Measurements from ENCODE around the gene TNMD. TPM values are rescaled to one million over a fixed set of nuclear protein-coding genes. Genes with fewer than 3 reads are reported as not detected.

TNMD gene
- total and polyA plus RNA-seq, 11 donors, result 0.08 to 1.5 (median 0.37) TPM; not detected in 5

DNA sequence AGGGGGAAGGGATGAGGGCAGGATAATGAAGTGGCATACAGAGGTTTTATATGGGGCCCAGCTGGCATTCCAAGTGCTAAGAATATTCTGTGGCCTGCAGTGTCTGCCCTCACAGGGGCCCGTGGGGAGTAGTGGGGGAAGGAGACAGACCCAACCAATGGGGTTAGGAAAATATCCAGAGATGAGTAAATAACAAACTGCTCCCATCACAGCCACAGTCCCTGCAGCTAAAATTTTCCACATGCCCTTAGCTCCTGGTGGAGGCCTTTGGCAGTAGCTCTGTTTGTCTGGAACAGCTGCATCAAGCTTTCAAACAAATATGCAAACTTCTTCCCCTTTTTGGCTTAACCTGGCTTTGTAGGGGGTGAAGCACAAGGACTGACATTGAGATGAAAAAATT, 62.4 kb downstream of the TNMD start:
- ATAC-seq, result peak in 1 of 4 donors; percentile 14

DNA sequence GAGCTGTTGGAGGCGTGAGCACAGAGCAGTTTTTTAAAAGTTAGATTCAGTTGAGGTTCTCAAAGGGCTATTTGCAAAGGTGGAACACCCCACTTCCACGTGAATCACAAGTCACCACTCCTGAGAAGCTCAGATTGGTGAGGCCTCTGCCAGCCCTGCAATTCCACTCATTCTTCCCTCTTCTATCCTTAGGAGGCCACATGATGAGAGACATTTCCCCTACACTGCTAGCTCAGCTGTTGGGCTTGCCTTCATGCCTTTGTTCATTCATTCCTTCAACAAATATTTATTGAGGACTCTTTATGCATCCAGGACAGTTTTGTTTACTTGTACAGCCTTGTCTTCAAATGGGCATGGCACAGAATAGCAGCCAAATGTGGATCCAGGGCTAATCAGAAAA, 63.0 kb downstream of the TNMD start:
- ATAC-seq, result no peak
- 45 to 91% (median 69%) methylated on average over 2 of the region's 2 CpGs for WGBS, 4 donors
- Histone ChIP-seq H3K36me3 (no peaks in the 10 kb centered on the region), H3K9me3 (no peaks in the 10 kb centered on the region), H3K27me3 (peaks cover 0 to 16% (median 0%) of the 10 kb centered on the region in 9 donors), H3K4me1 (peaks cover 0 to 29% (median 0%) of the 10 kb centered on the region in 12 donors), H3K4me3 (no peak overlapping the region), H3K27ac (peak overlapping the region in 9 of 12 donors; percentile 18 to 91 (median 80))
- intact Hi-C loops (cut with DNase I), result no loop called here
- DNase-seq, result no peak
- TF ChIP-seq, protein P1, sequence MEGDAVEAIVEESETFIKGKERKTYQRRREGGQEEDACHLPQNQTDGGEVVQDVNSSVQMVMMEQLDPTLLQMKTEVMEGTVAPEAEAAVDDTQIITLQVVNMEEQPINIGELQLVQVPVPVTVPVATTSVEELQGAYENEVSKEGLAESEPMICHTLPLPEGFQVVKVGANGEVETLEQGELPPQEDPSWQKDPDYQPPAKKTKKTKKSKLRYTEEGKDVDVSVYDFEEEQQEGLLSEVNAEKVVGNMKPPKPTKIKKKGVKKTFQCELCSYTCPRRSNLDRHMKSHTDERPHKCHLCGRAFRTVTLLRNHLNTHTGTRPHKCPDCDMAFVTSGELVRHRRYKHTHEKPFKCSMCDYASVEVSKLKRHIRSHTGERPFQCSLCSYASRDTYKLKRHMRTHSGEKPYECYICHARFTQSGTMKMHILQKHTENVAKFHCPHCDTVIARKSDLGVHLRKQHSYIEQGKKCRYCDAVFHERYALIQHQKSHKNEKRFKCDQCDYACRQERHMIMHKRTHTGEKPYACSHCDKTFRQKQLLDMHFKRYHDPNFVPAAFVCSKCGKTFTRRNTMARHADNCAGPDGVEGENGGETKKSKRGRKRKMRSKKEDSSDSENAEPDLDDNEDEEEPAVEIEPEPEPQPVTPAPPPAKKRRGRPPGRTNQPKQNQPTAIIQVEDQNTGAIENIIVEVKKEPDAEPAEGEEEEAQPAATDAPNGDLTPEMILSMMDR (IDR thresholded peaks at IDR 0.05), result no peak
- no peak for TF ChIP-seq POLR2A (IDR thresholded peaks at IDR 0.05)

More for the DNA sequence above, 62.4 kb downstream of the TNMD start:
- Histone ChIP-seq H3K4me3 (no peak overlapping the region), H3K9me3 (no peaks in the 10 kb centered on the region), H3K36me3 (no peaks in the 10 kb centered on the region), H3K27me3 (peaks cover 0 to 21% (median 0%) of the 10 kb centered on the region in 9 donors), H3K27ac (peak overlapping the region in 6 of 12 donors; percentile 7 to 91 (median 62)), H3K4me1 (peaks cover 0 to 29% (median 0%) of the 10 kb centered on the region in 12 donors)
- WGBS, 4 donors, result 14 to 41% (median 26%) methylated on average over 1 of the region's 1 CpG
- intact Hi-C loops (cut with DNase I), result no loop called here
- DNase-seq, result peak in 2 of 5 donors; percentile 41 to 58
- no peak for TF ChIP-seq POLR2A (IDR thresholded peaks at IDR 0.05)
- TF ChIP-seq, protein P1 (IDR thresholded peaks at IDR 0.05), result no peak

DNA sequence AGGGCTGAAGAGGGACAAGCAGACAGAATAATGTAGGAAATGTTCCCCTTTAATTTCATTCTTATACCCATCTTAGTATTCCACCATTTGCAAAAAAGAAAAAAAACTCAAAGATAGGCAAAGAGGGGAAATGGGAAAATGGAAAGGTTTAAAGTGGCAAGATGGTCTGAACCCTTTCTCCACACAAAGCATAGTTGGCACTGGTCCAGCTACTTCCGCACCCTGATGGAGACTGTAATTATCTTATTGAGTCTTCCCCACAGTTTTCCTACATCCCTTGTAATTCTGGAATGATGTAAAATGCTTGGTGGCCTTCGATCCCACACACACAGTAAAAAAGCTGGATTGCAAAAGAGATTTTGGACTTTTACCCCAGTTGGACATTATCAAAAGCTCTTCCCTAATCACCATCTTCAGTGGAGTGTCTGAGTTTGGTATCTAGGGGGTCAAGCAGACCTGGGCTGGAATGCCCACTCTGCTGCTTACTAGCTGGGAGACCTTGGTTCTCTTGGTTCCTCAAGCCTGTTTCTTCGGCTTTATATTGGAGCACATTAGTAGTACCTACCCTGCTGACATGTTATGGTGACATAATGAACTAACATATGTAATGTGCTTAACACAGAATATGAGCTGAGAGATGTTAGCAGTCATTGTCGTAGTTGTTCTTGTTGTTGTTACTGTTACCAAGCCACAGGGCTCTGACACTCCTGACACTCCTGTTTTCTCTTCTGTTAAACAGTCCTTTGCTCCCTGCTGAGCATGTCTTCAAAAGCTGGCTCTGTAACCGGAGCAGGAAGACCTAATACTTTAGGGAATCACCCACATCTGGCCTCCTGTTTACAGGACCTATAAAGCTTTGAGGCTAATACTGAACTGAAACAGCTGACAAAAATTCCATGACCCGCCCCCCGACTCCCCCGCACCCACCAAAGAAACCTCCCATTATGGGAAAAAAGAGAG, 64.0 kb downstream of the TNMD start:
- intact Hi-C loops (cut with DNase I), result no loop called here
- ATAC-seq (peak; percentile 45 to 74 (median 56)), DNase-seq (peak in 4 of 5 donors; percentile 18 to 33 (median 30))
- 60 to 76% (median 70%) methylated on average over 8 of the region's 8 CpGs for WGBS, 4 donors
- Histone ChIP-seq H3K27ac (peak overlapping the region; percentile 47 to 91 (median 78)), H3K4me1 (peaks cover 0 to 24% (median 0%) of the 10 kb centered on the region in 12 donors), H3K9me3 (no peaks in the 10 kb centered on the region), H3K4me3 (no peak overlapping the region), H3K27me3 (peaks cover 0 to 14% (median 0%) of the 10 kb centered on the region in 9 donors), H3K36me3 (no peaks in the 10 kb centered on the region)
- no peak for TF ChIP-seq POLR2A (IDR thresholded peaks at IDR 0.05)
- TF ChIP-seq, protein P1 (IDR thresholded peaks at IDR 0.05), result no peak

Other genes with a start within 250 kb of the TNMD start
- 1 to 10 TPM in 2 of 9 donors, under 1 TPM in 7; 0.21 to 2.2 (median 0.64) TPM for gene PCDH19, start 174.7 kb upstream of the TNMD start, total RNA-seq
- under 1 TPM; 0.15 to 0.26 TPM for gene PCDH19, start 174.7 kb upstream of the TNMD start, polyA plus RNA-seq
- 1 to 10 TPM; 3.2 to 9.0 (median 6.0) TPM for gene TSPAN6, start 51.9 kb downstream of the TNMD start, total RNA-seq
- gene TSPAN6, start 51.9 kb downstream of the TNMD start, polyA plus RNA-seq, result 1 to 10 TPM; 5.1 to 5.3 TPM
- 10 to 100 TPM in 5 of 9 donors, 1 to 10 TPM in 4; 5.9 to 39.1 (median 16.4) TPM for gene SRPX2, start 59.3 kb downstream of the TNMD start, total RNA-seq
- gene SRPX2, start 59.3 kb downstream of the TNMD start, polyA plus RNA-seq, result 10 to 100 TPM in 1 of 2 donors, 1 to 10 TPM in 1; 3.4 to 10.5 TPM
- 1 to 10 TPM; 1.2 to 5.4 (median 2.0) TPM for gene SYTL4, start 147.2 kb downstream of the TNMD start, total RNA-seq
- gene SYTL4, start 147.2 kb downstream of the TNMD start, polyA plus RNA-seq, result 1 to 10 TPM; 1.9 to 2.3 TPM
- 10 to 100 TPM in 1 of 9 donors, 1 to 10 TPM in 8; 5.6 to 11.6 (median 8.6) TPM for gene CSTF2, start 235.5 kb downstream of the TNMD start, total RNA-seq
- 10 to 100 TPM in 1 of 2 donors, 1 to 10 TPM in 1; 2.6 to 13.1 TPM for gene CSTF2, start 235.5 kb downstream of the TNMD start, polyA plus RNA-seq